HG03558 (cell line): ENCODE data around the gene CALCOCO1.
A peak's percentile ranks its signal among the peaks of the same experiment; 100 is the strongest.
"Not testable (repeated sequence)": the region's sequence is repeated elsewhere in the genome, so short reads cannot be mapped to it uniquely, and the experiment has no call there.

ENCODE experiments used
- ATAC-seq: cut with Tn5 transposase; IDR thresholded peaks from one replicate; pipeline ENCODE4 v1.9.1; 2021; ENCODE audit warnings: moderate number of reproducible peaks; ENCODE audit not compliant: unreplicated experiment; ENCODE audit errors: extremely low read depth

CALCOCO1 gene

GRCh38 chr12:53700567-53700966 lies 26.7 kb downstream of the CALCOCO1 start:
- ATAC-seq, result no peak

- no peak for ATAC-seq
Measured at GRCh38 chr12:53699678-53700025, 27.6 kb downstream of the CALCOCO1 start.

GRCh38 chr12:53698948-53699677 lies 28.1 kb downstream of the CALCOCO1 start:
- no peak for ATAC-seq

GRCh38 chr12:53696655-53697331 lies 30.5 kb downstream of the CALCOCO1 start:
- ATAC-seq, result no peak

GRCh38 chr12:53696285-53696654 lies 31.0 kb downstream of the CALCOCO1 start:
- ATAC-seq, result no peak

GRCh38 chr12:53695152-53696145 lies 31.8 kb downstream of the CALCOCO1 start:
- no peak for ATAC-seq

- ATAC-seq, result no peak
Measured at GRCh38 chr12:53694756-53695151, 32.5 kb downstream of the CALCOCO1 start.

- no peak for ATAC-seq
Measured at GRCh38 chr12:53688134-53688533, 39.1 kb downstream of the CALCOCO1 start.

GRCh38 chr12:53686436-53686835 lies 40.8 kb downstream of the CALCOCO1 start:
- no peak for ATAC-seq

- no peak for ATAC-seq
Measured at GRCh38 chr12:53684654-53685220, 42.5 kb downstream of the CALCOCO1 start.

GRCh38 chr12:53683983-53684382 lies 43.3 kb downstream of the CALCOCO1 start:
- no peak for ATAC-seq

GRCh38 chr12:53683494-53683893 lies 43.8 kb downstream of the CALCOCO1 start:
- no peak for ATAC-seq

- ATAC-seq, result not testable (repeated sequence)
Measured at GRCh38 chr12:53680061-53680460, 47.2 kb downstream of the CALCOCO1 start.

- no peak for ATAC-seq
Measured at GRCh38 chr12:53677800-53678148, 49.5 kb downstream of the CALCOCO1 start.

- ATAC-seq, result no peak
Measured at GRCh38 chr12:53677016-53677799, 50.0 kb downstream of the CALCOCO1 start.

- no peak for ATAC-seq
Measured at GRCh38 chr12:53676656-53677015, 50.6 kb downstream of the CALCOCO1 start.

- ATAC-seq, result peak; percentile 95
Measured at GRCh38 chr12:53675701-53676607, 51.3 kb downstream of the CALCOCO1 start, which contains the start of gene ATP5MC2. ATP5MC2 (minus strand) TSS chr12:53676083; CDS start chr12:53672614, 3,469 bp downstream.

GRCh38 chr12:53674977-53675700 lies 52.1 kb downstream of the CALCOCO1 start:
- ATAC-seq, result no peak
